Loucy (cell line): ENCODE results near the gene PRUNE2.

Source experiments
- H2AFZ ChIP-seq: fragments of 200-600 bp; sonication (generic); 2 replicates; pipeline ENCODE4 v1.6.0; 2016; ENCODE audit warnings: antibody characterized with exemption, mild to moderate bottlenecking, low read length, moderate library complexity
- H3F3A ChIP-seq: fragments of 200-600 bp; 2 replicates; pipeline ENCODE4 v1.6.0; 2016; ENCODE audit warnings: antibody characterized with exemption, low read depth, mild to moderate bottlenecking
- H3K27me3 ChIP-seq: fragments of 200-600 bp; sonication (generic); 2 replicates; pipeline ENCODE4 v1.6.1; 2014; ENCODE audit warnings: low read length, mild to moderate bottlenecking; ENCODE audit not compliant: insufficient read depth, poor library complexity, severe bottlenecking
- H3K36me3 ChIP-seq: fragments of 200-600 bp; sonication (generic); 2 replicates; pipeline ENCODE4 v1.6.1; 2016; ENCODE audit warnings: low read length; ENCODE audit not compliant: insufficient read depth
- H3K4me1 ChIP-seq: fragments of 200-600 bp; sonication (generic); 2 replicates; pipeline ENCODE4 v1.5.1; 2014; ENCODE audit warnings: low read length, mild to moderate bottlenecking; ENCODE audit not compliant: insufficient read depth, poor library complexity, severe bottlenecking
- H3K4me2 ChIP-seq: fragments of 200-600 bp; sonication (generic); 2 replicates; pipeline ENCODE4 v1.6.0; 2014; ENCODE audit warnings: antibody characterized with exemption, low read length, low read depth, mild to moderate bottlenecking; ENCODE audit not compliant: poor library complexity, severe bottlenecking
- H3K4me3 ChIP-seq: fragments of 200-600 bp; sonication (generic); 2 replicates; pipeline ENCODE4 v1.5.1; 2014; ENCODE audit warnings: low read length, mild to moderate bottlenecking, mixed read lengths; ENCODE audit not compliant: poor library complexity, severe bottlenecking
- H3K79me2 ChIP-seq: fragments of 200-600 bp; sonication (generic); 2 replicates; pipeline ENCODE4 v1.6.1; 2014; ENCODE audit warnings: low read length; ENCODE audit not compliant: insufficient read depth
- H3K9ac ChIP-seq: fragments of 200-600 bp; sonication (generic); 2 replicates; pipeline ENCODE4 v1.6.0; 2014; ENCODE audit warnings: mild to moderate bottlenecking, low read depth, low read length, moderate library complexity; ENCODE audit not compliant: poor library complexity, severe bottlenecking
- H3K9me2 ChIP-seq: fragments of 200-600 bp; sonication (generic); replicated peaks from 2 replicates; pipeline ENCODE4 v1.6.1; 2016; ENCODE audit warnings: low read depth, low read length, mixed read lengths
- H3K9me3 ChIP-seq: fragments of 200-600 bp; sonication (generic); 2 replicates; pipeline ENCODE4 v1.6.1; 2014; ENCODE audit warnings: mild to moderate bottlenecking, antibody characterized with exemption, low read length, low read depth; ENCODE audit not compliant: insufficient read depth
- H4K20me1 ChIP-seq: fragments of 200-600 bp; sonication (generic); 2 replicates; pipeline ENCODE4 v1.6.0; 2014; ENCODE audit warnings: antibody characterized with exemption, low read length, mild to moderate bottlenecking; ENCODE audit not compliant: insufficient read depth, poor library complexity, severe bottlenecking
- CTCF ChIP-seq: fragments of 200-600 bp; sonication (generic); conservative IDR thresholded peaks from 2 replicates; pipeline ENCODE4 v1.5.1; 2014; ENCODE audit warnings: mild to moderate bottlenecking, antibody characterized with exemption, low read length
- EZH2phosphoT487 ChIP-seq: fragments of 200-600 bp; IDR thresholded peaks from 2 replicates; pipeline ENCODE4 v1.6.1; 2018; ENCODE audit warnings: antibody characterized with exemption, mild to moderate bottlenecking, moderate library complexity, borderline replicate concordance

The PRUNE2 gene

GRCh38 chr9:76655121-76655541 is 250.8 kb downstream of the PRUNE2 start:
- TF ChIP-seq CTCF (no peak; the same call in 1 of the 2 replicates), EZH2phosphoT487 (no peak)
- H4K20me1 ChIP-seq: no peaks in the 10 kb centered on the region
- peak overlapping the region; percentile 87 for H3K9ac ChIP-seq
- peaks cover 90% of the 10 kb centered on the region for H3K4me1 ChIP-seq
- H3F3A ChIP-seq: peaks cover 38% of the 10 kb centered on the region
- no peaks in the 10 kb centered on the region for H3K9me3 ChIP-seq
- peak overlapping the region; percentile 88 for H3K4me2 ChIP-seq
- H3K36me3 ChIP-seq: no peaks in the 10 kb centered on the region
- H3K9me2 ChIP-seq: no peaks in the 10 kb centered on the region
- no peaks in the 10 kb centered on the region for H3K27me3 ChIP-seq
- H2AFZ ChIP-seq: no peak overlapping the region
- peak overlapping the region; percentile 55 for H3K4me3 ChIP-seq
- H3K79me2 ChIP-seq: peaks cover 41% of the 10 kb centered on the region

GRCh38 chr9:76654575-76654974 is 251.3 kb downstream of the PRUNE2 start:
- Histone ChIP-seq H4K20me1 (no peaks in the 10 kb centered on the region), H3K36me3 (no peaks in the 10 kb centered on the region), H3K4me3 (peak overlapping the region; percentile 55), H3K9me2 (no peaks in the 10 kb centered on the region), H3K4me2 (peak overlapping the region; percentile 88), H3K4me1 (peaks cover 94% of the 10 kb centered on the region), H2AFZ (no peak overlapping the region), H3K9ac (peak overlapping the region; percentile 87), H3K79me2 (peaks cover 46% of the 10 kb centered on the region), H3F3A (peaks cover 38% of the 10 kb centered on the region), H3K9me3 (no peaks in the 10 kb centered on the region), H3K27me3 (no peaks in the 10 kb centered on the region)
- TF ChIP-seq CTCF (no peak), EZH2phosphoT487 (no peak)

GRCh38 chr9:76654051-76654461 is 251.9 kb downstream of the PRUNE2 start:
- no peak overlapping the region for H2AFZ ChIP-seq
- no peaks in the 10 kb centered on the region for H3K9me2 ChIP-seq
- H3K79me2 ChIP-seq: peaks cover 51% of the 10 kb centered on the region
- peak overlapping the region; percentile 55 for H3K4me3 ChIP-seq
- peaks cover 38% of the 10 kb centered on the region for H3F3A ChIP-seq
- peak overlapping the region; percentile 88 for H3K4me2 ChIP-seq
- H3K36me3 ChIP-seq: no peaks in the 10 kb centered on the region
- no peaks in the 10 kb centered on the region for H4K20me1 ChIP-seq
- peak overlapping the region; percentile 87 for H3K9ac ChIP-seq
- H3K4me1 ChIP-seq: peaks cover 96% of the 10 kb centered on the region
- H3K9me3 ChIP-seq: no peaks in the 10 kb centered on the region
- TF ChIP-seq EZH2phosphoT487 (no peak), CTCF (no peak)
- H3K27me3 ChIP-seq: no peaks in the 10 kb centered on the region
